NCI-H128 (cell line): Measurements from ENCODE around the gene REC8.

Source experiments
- DNase-seq: peaks from one replicate; lab custom pipeline; 2025; ENCODE audit not compliant: unreplicated experiment; lab: John Stamatoyannopoulos, UW

The REC8 gene

GRCh38 chr14:24138396-24139271, 33.2 kb upstream of the REC8 start:
- DNase-seq, result no peak

DNA sequence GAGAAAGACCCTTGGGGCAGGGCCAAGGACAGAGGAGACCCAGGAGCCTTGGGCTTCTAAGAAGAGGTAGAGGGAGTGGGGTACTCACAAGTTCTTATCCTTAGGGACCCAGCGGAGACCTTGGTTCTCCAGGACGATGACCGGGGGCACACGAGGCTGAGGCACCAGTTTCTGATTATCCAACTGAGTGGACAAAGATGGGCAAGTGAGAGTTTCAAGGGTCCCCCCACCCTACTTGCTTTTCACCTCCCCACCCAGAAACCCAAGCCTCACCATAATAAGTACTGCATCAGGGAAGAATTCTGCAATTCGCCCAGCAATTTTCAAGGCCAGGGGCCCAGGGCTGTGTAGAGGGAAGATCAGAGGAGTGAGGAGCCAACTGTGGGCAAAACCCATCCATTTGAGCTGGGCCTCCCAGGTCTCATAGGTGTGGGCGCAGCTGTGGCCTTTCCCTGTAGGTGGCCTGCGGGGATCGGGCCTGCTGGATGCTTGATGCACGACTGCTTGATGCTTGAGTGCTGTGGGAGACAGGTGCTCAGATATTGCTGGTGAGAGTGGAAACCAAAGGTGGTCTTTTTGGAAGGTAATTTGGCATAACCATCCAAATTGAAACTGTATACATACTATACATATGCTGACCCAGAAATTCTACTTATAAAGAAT, 32.5 kb upstream of the REC8 start:
- no peak for DNase-seq

DNA sequence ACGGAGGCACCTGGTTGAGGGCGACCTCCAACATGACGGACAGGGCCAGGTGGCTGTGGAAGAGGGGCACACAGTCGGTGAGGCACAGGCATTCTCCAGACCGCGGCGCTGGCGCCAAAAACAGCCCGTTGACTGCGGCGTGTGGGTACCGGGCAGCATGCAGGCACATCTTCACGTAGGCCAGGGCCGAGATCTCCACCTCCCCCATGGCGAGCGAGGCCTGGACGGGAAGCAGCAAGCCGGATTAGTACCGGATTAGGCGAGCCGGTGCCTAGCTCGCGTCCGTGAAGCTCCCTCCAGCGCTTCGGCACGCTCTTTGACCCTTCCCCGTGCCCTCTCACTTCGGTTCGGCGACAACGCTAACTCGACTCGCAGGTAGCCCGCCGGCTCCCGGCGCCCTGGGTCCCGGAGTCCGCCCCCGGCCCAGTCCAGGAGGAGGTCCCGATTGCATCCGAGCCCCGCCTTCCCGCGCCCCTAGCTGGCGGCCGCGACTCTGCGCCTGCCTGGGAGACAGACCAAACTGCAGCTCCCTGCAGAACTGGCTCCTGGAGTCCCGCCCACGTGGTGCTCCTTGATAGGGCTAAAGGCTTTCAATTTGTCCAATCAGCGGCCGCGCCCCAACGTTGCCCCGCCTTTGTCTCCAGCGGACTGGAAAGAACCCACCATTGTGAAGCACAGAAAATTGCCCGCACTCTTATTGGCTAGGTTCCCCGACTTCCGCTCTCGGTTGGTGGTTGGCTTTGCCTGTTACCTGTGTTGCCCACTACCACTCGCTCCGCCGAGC, 30.6 kb upstream of the REC8 start, which contains the start of gene EMC9:
Gene EMC9, minus strand, starts transcription at position 495 of the 784 bp plus-strand sequence. Its CDS starts 287 bp downstream, at position 208.
- DNase-seq, result peak; percentile 100

DNA sequence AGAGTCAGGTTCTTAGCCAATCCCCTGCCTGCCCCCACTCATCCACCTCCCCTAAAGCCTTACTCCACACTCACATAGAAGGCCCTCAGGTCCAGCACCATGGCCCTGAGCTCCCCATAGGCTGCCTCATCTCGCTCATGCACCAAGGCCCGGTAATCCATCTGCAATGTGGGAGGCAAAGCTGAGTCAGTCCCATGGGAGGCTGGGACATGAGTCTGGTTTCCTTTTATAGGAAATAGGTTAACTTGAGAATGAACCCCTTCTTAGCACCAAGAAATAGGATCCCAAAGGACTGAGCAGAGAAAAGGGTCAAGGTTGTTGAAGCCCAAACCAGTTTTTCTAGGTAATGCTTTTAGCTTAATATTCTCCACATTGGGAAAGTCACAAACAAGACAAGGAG, 28.4 kb upstream of the REC8 start:
- DNase-seq, result no peak

GRCh38 chr14:24144451-24144850, 27.4 kb upstream of the REC8 start:
- DNase-seq, result no peak

DNA sequence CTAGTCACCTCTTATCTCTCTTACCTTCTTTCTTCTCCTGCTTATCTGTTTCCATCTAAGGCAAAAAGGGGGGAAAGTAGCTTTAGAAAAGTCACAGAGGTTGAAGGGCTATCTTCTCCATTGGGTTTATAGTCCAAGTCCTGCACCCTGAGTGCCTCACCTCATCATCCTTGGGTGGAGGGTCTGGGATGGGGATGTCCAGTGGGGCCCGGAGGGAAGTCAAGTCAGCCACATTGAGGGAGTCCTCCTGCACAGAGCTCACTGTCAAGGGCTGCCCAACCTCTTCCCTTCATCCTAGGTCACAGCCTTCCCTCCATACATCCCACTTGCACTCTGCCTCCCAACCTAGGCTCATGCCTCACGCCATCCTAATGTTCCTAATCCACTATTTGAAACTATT, 26.7 kb upstream of the REC8 start:
- DNase-seq, result no peak

- no peak for DNase-seq
Observed at GRCh38 chr14:24145690-24146452, 26.0 kb upstream of the REC8 start.

GRCh38 chr14:24146453-24146977, 25.4 kb upstream of the REC8 start, which contains the start of gene PSME2:
Gene PSME2, minus strand, starts transcription at chr14:24146610. Its CDS starts 29 bp downstream, at chr14:24146581.
- peak; percentile 91 for DNase-seq

- peak; percentile 96 for DNase-seq
Observed at GRCh38 chr14:24146978-24147760, 24.7 kb upstream of the REC8 start, which contains the start of gene RNF31. Gene RNF31, plus strand, starts transcription at chr14:24147498. Its CDS starts 201 bp downstream, at chr14:24147699.

- DNase-seq, result no peak
Observed at GRCh38 chr14:24147761-24148428, 24.0 kb upstream of the REC8 start.

DNA sequence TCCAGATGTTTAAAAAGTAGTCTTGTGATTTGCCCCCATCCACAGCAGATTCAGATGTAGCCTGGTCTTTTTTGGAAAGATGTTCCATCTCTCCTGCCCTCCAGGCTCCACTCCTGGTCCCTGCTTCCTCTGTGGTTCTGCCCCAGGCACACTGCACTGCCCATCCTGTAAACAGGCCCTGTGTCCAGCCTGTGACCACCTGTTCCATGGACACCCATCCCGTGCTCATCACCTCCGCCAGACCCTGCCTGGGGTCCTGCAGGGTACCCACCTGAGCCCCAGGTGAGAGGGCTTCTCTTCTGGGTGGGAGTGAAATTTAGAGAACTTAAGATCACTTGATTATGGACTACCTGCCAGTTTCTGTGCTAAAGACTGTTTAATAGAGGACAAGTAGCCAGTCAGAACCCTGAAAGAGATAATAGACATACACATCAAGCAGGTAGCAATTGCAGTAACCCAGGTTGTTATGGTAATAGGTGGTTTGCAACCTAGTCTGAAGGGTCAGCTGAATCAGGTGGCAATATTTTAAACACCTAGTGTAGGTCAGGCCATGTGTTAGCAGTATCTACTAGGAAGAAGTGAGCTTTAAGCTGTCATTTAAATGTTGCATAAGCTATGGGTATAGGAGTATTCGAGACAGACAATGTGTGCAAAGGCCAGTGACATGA, 22.4 kb upstream of the REC8 start:
- no peak for DNase-seq

- no peak for DNase-seq
Observed at GRCh38 chr14:24150061-24150460, 21.8 kb upstream of the REC8 start.

DNA sequence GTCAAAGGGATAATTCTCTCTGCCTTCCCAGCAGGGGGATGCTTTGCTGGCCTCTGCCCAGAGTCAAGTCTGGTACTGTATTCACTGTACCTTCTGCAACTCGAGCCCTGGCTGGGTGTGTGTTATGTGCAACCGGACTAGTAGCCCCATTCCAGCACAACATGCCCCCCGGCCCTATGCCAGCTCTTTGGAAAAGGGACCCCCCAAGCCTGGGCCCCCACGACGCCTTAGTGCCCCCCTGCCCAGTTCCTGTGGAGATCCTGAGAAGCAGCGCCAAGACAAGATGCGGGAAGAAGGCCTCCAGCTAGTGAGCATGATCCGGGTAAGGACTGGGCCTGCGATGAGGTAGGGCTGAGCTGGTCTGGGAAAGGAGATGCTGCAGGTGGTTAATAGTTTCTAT, 21.3 kb upstream of the REC8 start:
- no peak for DNase-seq

DNA sequence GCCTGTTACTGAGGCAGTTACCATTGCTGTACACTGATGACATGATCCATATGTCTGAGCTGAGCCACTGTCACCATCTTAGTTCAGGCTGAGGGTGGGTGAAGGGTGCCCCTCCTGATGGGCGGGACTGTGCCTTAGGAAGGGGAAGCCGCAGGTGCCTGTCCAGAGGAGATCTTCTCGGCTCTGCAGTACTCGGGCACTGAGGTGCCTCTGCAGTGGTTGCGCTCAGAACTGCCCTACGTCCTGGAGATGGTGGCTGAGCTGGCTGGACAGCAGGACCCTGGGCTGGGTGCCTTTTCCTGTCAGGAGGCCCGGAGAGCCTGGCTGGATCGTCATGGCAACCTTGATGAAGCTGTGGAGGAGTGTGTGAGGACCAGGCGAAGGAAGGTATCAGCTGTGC, 20.9 kb upstream of the REC8 start:
- DNase-seq, result no peak

- DNase-seq, result no peak
Observed at GRCh38 chr14:24151404-24152080, 20.3 kb upstream of the REC8 start.

DNA sequence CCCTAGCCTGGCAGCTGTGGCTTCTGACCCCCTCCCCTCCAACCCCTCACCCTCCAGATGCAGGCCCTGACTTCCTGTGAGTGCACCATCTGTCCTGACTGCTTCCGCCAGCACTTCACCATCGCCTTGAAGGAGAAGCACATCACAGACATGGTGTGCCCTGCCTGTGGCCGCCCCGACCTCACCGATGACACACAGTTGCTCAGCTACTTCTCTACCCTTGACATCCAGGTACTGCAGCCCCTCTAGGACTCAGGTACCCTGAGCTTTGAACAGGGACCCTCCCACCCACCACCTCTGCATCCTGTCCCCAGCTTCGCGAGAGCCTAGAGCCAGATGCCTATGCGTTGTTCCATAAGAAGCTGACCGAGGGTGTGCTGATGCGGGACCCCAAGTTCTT, 16.8 kb upstream of the REC8 start:
- no peak for DNase-seq

DNA sequence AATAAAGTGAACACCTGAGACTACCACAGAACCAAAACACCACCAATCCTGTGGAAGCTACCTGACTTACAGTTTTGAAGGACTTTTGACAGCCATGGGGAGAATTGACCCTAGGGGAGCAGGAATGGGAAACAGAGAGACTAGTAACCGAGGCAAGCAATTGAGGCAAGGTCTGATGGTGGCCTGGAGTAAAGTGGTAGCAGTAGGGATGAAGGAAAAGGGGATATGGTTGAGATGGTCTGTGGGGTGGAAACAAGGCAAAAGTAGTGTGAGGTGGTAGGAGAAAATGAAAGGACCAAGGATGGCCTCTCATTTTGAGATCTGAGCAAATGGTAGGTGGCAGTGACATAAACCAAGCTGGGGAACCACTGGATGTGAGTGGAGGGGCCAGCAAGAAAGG, 15.0 kb upstream of the REC8 start:
- no peak for DNase-seq

- no peak for DNase-seq
Observed at GRCh38 chr14:24157331-24157730, 14.5 kb upstream of the REC8 start.
